HG02798 (cell line): Measurements from ENCODE around the gene SCYGR8.
A peak's percentile ranks its signal among the peaks of the same experiment; 100 is the strongest.

Experiments
- ATAC-seq: cut with Tn5 transposase; IDR thresholded peaks from one replicate; pipeline ENCODE4 v1.9.1; 2021; ENCODE audit warnings: mild to moderate bottlenecking; ENCODE audit not compliant: unreplicated experiment, poor library complexity

The SCYGR8 gene

DNA sequence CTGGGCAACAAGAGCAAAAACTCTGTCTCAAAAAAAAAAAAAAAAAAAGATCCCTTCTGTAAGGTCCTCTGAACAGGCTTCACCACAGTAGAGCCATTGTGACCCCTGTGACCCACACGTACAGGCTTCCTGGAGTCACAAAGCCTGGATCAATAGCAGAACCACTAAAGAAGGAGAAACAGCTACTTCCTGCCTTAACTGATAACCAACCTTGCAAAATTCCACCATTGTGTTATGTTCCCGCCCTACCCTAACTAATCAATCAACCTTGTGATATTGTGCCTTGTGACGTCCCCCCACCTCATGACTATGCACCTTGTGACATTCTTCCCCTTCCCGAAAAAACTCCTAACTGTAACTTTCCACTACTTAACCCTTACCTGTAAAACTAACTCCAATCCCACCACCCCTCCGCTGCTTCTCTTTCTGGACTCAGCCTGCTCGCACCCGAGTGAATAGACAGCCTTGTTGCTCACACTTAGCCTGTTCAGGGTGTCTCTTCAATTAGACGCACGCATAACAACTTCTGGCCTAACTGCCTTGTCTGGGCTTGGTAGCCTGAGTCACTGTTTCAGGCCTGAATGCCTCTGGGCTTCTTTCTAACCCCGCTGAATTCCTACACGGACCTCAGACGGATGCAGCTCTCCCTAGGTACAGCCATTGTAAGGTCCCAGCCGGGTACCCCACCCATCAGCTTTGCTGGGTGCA is 13.9 kb downstream of the SCYGR8 start:
- ATAC-seq, result no peak

GRCh38 chr2:227761740-227762476 is 16.2 kb downstream of the SCYGR8 start:
- ATAC-seq, result no peak

DNA sequence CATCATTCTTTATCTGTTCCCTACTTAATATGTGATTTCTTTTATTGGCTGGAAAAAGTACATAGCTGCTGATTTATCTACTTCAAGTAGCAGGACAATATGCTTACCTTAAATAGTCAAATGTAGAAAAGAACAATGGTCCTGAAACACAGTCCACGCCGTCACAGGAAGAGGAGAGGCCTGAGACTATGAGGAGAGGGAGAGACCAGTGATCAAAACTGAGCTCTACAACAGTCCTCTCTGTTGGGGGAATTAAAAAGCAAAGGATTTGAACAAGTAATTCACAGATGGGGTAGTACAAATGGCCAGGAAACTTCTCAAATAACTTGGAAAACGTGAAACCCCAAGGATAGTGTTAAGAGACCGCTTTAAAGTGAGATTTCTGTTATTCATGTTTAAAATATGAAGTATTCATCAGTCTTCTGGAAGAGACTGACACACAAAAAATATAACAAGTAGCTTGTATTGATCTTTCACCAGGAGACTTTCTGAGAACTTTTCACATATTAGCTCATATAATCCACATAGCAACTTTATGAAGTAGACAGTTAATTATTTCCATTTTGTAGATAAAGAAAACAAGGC is 20.2 kb downstream of the SCYGR8 start:
- ATAC-seq, result no peak

- peak; percentile 98 for ATAC-seq
These were observed 20.7 kb downstream of the SCYGR8 start for GRCh38 chr2:227766373-227766883.

- ATAC-seq, result no peak
These were observed 22.1 kb downstream of the SCYGR8 start for GRCh38 chr2:227767830-227768229.

DNA sequence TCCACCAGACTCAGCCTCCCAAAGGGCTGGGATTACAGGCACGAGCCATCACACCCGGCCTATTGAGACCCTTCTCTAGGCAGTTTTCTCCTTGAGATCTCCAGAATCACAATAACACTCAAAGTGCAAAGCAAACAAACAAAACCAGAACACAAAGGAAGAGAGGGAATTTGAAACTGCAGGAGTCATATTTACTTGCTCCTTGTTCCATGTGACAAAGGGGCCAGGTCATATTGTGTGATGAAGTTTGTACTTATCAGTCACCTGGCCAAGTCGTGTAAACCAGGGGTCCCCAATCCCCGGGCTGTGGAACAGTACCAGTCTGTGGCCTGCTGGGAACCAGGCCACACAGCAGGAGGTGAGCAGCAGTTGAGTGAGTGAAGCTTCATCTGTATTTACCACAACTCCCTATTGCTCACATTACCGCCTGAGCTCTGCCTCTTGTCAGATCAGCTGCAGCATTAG is 26.5 kb downstream of the SCYGR8 start:
- no peak for ATAC-seq

DNA sequence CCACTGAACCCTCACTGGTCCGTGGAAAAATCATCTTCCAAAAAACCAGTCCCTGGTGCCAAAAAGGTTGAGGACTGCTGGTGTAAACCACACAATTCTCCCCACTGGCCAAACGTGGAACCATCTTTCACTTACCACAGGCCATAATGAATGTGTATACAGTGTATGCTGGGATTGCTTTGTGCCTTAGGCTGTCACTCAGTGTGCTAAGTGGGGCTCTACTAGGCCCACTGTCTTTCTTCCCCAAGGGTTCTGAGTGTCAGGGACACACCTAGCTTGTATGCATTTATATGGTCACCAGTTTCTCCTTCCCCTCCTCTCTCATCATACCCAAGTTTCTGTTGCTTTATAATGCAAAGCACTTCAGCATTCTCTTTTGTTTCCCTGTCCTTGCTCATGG is 27.2 kb downstream of the SCYGR8 start:
- ATAC-seq, result no peak

- ATAC-seq, result peak; percentile 41
These were observed 28.4 kb downstream of the SCYGR8 start for GRCh38 chr2:227774011-227774624.

GRCh38 chr2:227774895-227775842 is 29.5 kb downstream of the SCYGR8 start:
- no peak for ATAC-seq

GRCh38 chr2:227780981-227781615 is 35.4 kb downstream of the SCYGR8 start:
- ATAC-seq, result no peak

GRCh38 chr2:227781841-227782240 is 36.1 kb downstream of the SCYGR8 start:
- ATAC-seq, result no peak

DNA sequence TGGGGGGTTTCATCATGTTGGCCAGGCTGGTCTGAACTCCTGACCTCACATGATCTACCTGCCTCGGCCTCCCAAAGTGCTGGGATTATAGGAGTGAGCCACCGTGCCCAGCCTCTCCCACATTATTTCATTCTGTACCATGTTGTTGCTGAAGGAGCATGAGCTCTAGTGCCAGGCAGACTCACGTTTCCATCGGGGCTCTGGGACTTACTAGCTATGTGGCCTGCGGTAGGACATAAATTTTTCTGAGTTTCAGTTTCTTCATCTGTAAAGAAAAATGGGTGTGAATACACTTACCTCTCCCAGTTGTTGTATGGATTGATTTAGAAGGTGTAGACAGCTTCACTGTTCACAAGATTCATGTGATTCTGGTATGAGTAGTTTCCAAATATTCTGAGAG is 37.1 kb downstream of the SCYGR8 start:
- peak; percentile 40 for ATAC-seq

- peak; percentile 99 for ATAC-seq
These were observed 37.9 kb downstream of the SCYGR8 start for GRCh38 chr2:227783404-227784138.

DNA sequence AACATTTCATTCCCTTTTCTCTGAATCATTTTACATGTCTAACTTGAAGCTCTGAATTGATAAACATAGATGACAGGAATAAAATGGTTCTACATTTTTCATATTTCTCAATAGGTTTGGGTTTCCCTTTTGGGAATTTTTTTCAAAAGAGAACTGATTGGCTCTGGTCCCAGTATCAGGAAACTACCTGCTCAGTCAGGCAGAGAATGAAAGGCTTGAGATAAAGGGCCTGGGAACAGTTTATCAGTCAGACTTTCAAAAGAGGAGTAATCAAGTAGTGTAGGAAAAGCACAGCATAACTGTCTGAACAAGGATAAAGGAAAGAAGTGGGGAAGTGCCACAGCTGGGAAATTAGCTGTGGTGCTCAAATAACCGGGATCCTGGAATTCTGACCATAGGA is 39.6 kb downstream of the SCYGR8 start:
- no peak for ATAC-seq

GRCh38 chr2:227788561-227789018 is 42.9 kb downstream of the SCYGR8 start:
- no peak for ATAC-seq

DNA sequence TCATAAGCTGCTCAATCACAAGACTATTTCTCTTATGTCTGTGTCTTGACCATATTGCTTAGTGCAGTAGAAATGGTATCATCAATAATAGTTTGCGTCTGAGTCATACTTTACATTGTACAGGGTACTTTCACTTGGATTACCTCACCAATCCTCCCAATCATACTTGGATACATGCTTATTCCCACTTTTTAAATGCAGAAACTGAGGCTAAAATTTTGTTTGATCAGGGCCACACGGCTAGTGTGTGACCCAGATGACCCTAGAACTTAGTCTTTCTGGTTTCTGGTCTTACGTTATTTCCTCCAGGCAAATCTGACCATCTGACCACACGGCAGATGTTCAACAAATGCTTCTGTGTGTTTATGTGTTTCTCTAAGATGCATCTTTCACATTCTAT is 44.1 kb downstream of the SCYGR8 start:
- ATAC-seq, result peak; percentile 75

- no peak for ATAC-seq
These were observed 47.5 kb downstream of the SCYGR8 start for GRCh38 chr2:227793148-227793712.
